GM19240 (cell line): ENCODE measurements around the gene LRRC42.

ENCODE experiments used
- DNase-seq: peaks from one replicate; pipeline ENCODE4 v3.0.0; 2011; ENCODE audit warnings: low spot score; ENCODE audit not compliant: insufficient read length

LRRC42 gene

DNA sequence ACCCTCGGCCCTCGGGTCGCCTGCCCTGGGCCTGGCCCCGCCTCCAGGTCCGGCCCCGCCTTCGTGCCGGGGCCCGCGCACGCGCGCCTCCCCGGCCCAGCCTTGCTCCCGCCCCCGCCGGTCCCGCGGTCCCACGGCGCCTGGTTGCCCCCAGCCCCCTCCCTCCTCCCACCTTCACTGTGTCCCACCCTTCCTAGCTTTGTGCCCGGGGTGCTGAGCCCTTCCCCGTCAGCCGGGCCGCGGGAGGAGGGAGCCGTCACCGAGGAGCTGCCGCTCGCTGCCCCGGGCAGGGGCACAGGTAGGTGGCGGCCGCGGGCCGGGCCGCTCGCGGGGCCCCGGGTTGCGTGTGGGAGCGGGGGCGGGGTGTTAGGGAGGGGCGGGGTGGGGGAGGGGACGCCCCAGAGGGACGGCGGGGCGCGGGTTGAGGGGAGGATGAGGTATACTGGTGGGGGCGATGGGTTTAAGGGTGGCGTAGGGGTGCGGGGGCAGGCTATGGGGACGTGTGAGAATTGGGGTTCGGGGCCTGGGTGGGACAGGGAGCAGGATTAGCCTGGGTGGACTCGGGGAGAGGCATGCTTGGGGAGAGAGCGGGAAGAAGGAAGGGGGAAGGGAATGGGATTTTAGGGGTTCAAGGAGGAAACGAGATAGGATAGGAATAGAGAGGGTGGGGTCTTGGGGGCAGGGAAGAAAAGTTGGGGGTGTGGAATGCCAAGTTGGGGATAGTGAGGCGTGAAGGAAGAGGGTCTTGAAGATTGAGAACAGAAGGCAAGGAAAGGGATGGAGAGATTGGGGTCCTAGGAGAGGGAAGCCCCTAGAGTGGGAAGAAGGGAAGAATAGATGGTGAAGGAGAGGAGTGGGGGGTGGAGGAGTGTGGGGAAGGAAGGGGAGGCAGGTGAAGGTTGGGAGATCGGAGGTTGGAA is at the start of gene LRRC42:
TSS of gene LRRC42 (plus strand) at position 99 of the 920 bp plus-strand sequence. CDS start 5,650 bp downstream, outside the sequence.
- DNase-seq: no peak

DNA sequence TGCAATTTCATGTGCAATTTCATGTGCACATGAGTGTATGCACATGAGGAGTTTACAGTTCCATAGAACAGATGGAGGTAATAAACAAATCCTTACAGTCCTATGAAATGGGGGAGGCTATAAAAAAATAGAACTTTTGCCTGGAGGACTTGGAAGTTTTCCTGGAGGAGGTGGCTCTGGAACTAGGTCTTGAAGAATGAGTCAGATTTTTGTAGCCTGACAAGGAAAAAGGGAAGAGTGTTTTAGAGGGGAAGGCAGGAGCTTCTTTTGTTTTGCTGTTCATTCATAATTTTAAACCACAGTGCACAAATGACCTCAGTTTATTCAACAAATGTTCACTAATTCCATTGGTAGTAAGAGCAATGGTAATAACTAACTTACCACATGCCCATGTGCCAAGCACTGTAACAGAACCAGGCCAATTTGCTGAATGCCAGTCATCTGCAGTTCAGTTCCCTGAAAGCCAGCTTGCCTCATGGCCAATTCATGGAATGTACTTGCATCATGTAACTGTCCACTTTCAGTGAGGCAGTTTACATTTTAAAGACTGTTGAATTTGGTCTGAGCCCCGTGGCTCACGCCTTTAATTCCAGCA is 49.4 kb upstream of the LRRC42 start:
- DNase-seq: no peak

DNA sequence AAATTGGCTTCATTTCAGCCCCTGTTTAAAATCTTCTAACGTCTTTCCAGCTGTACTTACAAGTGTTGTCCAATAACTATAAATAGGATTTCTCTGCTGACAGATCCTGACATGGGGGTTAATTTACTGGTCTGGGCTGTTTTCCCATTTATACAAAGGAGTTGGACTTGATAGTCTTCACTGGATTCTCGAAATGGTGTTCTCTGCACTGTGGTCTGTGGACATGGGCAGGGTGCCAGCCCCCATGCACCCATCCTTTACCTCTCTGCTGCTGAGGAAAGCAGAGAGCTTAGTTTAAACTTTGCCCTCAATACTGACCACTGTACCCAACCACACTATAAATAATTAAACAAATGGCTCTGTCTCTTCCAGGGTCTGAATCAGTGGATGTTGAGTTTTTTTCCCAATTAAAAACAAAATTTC is 46.9 kb upstream of the LRRC42 start:
- DNase-seq: no peak

DNA sequence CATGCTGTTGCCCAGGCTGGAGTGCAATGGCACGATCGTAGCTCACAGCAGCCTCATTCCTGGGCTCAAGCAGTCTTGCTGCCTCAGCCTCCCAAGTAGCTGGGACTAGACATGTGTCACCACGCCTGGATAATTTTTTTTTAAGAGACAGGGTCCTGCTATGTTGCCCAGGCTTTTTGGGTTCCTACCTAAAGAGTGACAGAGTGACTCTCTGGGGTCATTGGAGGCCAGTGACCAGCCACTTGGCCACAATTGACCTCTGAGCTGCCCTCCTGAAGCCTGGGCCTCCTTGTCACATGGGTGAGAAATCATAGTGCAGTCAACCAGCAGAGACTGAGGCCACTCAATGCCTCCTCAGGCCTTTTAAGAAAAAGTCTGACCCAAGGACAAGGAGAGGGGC is 46.4 kb upstream of the LRRC42 start:
- no peak for DNase-seq

DNA sequence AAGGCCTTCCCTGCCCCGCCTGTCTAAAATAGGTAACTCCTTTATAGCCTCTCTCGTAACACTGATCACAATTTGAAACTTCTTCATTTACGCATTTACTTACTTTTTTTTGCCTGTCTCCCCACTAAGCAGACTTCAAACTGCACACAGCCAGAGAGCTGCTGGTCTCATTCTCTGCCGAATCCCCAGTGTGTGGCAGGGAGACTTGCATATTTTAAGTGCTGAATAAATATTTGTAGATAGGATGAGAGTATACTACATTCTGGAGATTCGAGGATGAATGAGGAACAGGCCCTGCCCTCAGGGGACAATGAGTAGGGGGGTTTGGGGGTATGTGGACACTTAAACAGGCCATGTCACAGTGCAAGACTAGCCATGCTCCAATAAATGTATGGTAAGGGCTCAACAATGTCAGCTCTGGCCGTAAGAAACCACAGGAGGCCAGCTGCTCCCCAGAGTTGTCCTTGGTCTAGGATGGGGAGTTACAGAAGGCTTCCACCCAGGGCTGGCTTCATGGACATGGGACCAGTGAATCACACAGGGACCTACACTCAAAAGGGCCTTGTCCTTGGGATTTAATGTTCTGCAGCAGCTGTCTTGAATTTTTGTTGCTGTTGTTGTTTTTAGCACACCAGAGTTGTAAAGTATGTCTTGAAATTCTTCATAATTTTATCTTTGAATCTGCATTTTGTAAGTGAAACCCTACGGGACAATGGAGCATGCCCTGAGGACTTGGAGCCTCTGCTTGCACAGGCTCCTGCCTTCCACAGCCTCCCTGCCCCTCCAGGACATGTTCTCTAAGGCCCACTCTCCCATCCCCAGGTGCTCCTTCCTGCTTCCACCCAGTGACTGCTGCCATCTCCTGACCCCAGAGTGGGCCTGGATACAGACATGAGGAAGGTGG is 43.7 kb upstream of the LRRC42 start:
- no peak for DNase-seq

DNA sequence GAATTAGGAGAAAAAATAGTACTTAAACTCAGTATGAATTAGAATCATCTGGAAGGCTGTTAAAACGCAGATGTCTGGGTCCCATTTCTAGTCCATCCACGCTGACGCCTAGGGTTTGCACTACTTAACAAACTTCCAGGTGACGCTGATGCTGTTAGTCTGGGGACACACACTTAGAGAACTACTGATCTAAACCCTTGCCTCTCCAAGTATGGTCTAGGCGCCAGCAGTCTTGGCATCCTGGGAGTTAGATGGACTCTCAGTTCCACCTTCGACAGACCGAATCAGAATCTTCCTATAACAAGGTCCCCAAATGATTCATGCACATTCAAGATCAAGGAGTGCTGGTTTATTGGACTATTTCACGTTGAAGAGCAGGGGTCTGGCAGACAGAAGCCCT is 40.6 kb upstream of the LRRC42 start:
- DNase-seq: no peak

DNA sequence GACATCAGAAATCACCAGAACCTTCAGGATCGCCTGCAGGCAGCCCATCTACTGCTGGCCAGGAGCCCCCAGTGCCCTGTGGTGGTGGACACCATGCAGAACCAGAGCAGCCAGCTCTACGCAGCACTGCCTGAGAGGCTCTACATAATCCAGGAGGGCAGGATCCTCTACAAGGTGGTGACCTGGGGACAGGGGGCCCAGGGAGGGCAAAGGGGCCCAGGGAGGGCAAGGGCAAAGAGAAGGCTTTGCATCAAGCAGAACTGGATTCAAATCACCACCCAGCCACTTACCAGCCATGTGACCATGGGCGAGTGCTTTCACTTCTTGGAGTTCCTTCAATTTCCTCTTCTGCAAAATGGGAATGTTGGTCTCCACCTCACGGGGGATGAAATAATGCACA is 40.0 kb upstream of the LRRC42 start:
- no peak for DNase-seq

GRCh38 chr1:53909946-53910345 is 36.2 kb upstream of the LRRC42 start:
- DNase-seq: no peak

DNA sequence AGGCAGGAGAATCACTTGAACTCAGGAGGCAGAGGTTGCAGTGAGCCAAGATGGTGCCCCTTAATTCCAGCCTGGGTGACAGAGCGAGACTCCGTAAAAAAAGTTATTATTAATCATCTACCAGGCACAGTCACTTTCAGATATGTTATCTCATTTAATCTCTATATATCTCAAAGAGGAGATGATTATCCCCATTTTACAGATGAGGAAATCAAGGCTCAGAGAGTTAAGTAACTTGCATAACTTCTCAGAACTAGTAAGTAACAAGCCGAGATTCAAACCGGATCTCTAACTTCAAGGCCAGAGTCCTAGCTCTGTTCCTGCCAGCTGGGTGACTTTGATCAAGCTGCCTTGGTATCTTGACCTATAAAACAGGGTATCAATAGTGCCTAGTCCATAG is 34.7 kb upstream of the LRRC42 start:
- DNase-seq: no peak

DNA sequence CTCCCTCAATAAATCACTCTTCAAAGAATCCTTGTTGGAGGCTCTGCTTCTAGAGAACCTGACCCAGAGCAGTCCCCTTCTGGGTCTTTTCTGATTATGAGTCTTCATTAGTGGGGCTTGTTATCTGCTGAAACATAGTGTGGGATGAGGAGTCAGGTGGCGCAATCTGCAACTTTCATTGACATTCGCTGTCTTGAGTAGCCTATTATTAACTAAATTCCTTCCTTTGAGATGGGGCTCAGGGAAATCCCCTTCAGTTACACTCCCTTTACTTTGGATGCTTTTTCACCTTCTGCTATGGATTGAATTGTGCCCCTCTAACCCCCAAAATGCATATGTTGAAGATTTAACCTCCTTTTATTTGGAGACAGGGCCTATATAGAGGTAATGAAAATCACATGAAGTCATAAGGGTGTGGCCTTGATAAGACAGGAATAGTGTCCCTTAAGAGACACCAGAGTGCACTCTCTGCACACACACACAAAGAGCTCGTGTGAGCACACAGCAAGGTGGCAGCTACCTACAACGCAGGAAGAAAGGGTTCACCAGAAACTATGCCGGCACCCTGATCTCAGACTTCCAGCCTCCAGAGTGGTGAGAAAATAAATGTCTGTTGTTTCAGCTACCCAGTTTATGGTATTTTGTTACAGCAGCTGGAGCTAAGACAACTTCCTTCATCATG is 32.7 kb upstream of the LRRC42 start:
- DNase-seq: no peak

- no peak for DNase-seq
These were observed 27.8 kb upstream of the LRRC42 start for GRCh38 chr1:53918343-53918742.

DNA sequence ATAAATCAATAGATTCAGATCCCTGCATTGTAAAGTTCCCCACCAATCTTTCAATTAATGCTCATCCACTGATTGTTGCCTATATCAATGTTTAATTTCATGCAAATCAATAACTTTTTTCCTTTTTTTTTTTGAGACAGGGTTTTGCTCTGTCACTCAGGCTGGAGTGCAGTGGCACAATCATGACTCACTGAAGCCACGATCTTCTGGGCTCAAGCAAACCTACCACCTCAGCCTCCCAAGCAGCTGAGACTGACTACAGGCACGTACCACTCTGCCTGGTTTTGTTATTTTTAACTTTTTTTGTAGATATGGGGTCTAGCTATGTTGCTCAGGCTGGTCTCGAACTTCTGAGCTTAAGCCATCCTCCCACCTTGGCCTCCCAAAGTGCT is 26.5 kb upstream of the LRRC42 start:
- no peak for DNase-seq

DNA sequence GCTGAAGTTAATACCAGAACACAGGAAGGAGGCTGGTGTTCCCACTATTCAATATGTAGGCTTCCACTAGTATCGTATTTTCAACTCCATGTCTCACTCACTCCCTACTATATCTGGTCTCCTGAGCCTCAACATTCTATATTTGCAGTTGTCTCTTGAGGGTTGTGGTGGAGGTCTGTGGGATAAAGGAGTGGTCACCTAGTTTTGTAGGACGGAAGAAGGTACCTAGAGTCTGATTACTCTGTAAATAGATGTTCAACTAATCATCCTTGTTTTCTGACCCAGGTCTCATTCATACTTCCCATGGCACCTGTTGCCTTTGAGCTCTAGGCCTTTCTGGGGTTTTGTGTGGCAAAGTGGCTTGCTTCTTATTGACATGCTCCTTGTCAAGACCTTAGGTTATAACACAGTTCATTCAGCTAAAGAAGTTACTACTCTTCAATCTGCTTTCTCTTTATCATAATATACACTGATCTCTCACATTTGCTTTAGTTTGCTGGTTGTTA is 18.7 kb upstream of the LRRC42 start:
- no peak for DNase-seq

GRCh38 chr1:53929246-53929960 is 16.7 kb upstream of the LRRC42 start:
- DNase-seq: no peak

GRCh38 chr1:53930932-53931331 is 15.2 kb upstream of the LRRC42 start:
- DNase-seq: no peak

- DNase-seq: no peak
These were observed 14.6 kb upstream of the LRRC42 start for GRCh38 chr1:53931523-53931922.

GRCh38 chr1:53934170-53934765 is 11.9 kb upstream of the LRRC42 start:
- no peak for DNase-seq

- DNase-seq: no peak
These were observed 9.7 kb upstream of the LRRC42 start for GRCh38 chr1:53936430-53936829.

GRCh38 chr1:53938136-53938830 is 7.9 kb upstream of the LRRC42 start:
- DNase-seq: no peak
